ENCODE results near the gene DELE1.
A peak's percentile ranks its signal among the peaks of the same experiment; 100 is the strongest.

Gene DELE1, protein sequence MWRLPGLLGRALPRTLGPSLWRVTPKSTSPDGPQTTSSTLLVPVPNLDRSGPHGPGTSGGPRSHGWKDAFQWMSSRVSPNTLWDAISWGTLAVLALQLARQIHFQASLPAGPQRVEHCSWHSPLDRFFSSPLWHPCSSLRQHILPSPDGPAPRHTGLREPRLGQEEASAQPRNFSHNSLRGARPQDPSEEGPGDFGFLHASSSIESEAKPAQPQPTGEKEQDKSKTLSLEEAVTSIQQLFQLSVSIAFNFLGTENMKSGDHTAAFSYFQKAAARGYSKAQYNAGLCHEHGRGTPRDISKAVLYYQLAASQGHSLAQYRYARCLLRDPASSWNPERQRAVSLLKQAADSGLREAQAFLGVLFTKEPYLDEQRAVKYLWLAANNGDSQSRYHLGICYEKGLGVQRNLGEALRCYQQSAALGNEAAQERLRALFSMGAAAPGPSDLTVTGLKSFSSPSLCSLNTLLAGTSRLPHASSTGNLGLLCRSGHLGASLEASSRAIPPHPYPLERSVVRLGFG

DNA sequence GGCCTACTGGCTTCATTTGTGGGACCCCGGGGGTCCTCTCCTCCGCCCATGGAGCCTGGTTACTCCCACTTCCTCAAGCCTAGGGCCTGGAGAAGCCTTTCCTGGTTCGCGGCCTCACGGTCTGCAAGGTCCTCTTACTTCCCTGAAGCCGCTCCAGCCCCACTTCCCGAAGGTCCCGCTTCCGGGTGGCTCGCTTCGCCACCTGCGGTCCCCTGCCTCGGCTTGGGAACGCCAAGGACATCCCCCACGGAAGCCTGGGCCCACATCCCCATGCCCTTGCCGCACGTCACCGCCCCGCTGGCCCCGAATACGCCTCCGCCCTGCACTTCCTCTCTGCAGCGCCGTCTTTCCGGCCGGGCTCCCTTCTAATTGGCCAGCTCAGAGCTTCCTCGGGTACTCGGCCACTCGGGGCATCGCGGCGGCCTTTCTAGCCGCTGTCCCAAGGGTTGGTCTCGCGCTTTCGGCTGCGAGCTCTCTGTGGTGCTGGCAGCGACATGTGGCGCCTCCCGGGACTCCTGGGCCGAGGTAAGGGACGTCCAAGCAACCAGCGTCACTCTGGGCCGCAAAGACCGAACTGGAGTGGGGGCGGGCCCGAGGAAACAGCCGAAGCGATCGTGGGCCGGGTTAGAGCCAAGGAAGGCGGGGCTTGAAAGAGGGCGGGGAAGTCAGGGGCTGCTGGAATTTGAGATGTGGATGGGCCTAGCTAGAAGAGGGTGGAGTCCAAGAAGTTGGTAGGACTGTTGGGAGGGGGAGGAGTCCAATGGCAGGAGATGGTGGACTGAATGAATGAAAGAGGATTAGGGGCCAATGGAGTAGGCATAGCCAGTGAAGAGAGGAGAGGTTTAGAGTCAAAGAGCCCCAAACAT, at the start of gene DELE1:
DELE1 (plus strand) TSS at position 424 of the 866 bp plus-strand sequence; CDS start at position 495, 71 bp downstream.
- DNase-seq = peak; percentile 90

DNA sequence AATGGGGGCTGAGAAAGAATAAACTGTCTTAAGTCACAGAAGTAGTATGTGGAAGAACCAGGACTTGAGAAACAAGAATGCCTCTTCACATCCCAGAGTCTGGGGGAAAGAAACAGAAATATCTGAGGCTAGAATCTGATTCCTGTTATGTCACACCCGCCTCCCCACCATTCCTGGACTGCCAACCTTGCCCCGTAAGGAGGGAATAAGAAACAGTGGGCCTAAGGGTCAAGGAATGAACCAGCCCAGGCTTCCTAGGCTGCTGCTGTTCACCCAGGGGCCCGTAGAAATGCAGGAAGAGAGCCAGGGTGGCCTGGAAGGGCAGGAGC, 49.8 kb upstream of the DELE1 start:
- DNase-seq = no peak

DNA sequence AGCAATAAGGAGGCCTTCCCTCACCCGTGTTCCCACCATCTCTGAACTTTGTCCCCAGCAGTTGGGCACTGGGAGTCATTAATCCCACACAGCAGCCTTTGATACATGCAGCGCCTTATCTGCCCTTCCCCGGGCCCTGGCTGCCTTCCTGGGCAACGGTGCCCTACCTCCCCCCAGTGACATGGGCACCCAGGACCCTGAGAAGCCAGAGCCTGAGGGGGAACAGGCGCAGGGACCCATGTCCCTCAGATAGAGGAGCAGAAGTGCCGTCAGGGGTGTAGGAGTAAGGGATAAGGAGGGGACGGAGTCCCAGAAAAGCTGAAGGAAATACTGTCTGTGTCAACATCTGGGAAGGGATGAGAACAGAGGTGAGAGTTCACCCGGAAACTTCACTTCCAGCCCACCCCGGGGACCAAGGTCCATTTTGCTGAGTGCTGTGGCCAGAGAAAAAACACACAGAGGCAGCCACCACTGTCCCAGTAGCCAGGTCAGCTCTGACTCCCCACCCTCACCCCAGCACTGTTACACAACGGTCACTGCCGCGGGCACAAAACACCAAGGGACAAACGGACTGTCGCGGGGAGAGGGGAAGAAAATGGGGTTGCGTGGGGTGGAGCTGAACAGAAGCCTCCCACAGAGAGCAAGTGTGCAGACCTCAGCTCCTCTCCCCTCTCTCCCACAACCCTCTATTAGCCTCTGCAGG, 49.3 kb upstream of the DELE1 start:
- no peak for DNase-seq

DNA sequence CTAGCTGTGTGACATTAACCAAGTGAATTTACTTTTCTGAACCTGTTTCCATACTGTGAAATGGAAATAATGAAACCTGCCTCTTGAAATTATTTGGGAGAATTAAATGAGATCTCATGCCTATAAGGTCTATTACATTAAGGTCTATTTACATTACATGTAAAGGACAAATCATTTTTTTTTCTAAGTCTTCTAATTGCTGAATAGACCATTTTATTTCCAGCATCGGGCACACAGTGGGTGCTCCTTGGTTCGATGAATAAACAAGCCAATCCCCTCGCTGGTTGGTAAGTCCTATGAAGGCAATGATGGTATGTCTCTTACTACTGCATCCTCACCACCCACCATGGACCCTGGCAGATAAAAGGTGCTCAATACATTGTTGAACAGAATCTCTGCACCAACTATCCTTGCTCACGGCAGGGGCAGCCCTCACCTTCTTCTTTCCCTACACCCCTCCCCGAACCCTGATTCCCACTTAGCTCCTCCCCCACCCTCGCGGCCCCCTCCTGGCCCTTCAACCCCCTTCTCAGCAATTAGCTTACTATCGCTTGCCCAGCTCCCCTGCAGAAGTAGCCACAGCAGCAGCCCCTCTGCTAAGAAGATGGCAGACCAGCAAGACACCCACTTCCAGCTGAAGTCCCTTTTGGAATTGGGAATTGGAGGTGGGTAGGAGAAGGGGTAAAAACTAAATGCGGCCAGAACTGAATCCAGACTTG, 48.5 kb upstream of the DELE1 start:
- no peak for DNase-seq

DNA sequence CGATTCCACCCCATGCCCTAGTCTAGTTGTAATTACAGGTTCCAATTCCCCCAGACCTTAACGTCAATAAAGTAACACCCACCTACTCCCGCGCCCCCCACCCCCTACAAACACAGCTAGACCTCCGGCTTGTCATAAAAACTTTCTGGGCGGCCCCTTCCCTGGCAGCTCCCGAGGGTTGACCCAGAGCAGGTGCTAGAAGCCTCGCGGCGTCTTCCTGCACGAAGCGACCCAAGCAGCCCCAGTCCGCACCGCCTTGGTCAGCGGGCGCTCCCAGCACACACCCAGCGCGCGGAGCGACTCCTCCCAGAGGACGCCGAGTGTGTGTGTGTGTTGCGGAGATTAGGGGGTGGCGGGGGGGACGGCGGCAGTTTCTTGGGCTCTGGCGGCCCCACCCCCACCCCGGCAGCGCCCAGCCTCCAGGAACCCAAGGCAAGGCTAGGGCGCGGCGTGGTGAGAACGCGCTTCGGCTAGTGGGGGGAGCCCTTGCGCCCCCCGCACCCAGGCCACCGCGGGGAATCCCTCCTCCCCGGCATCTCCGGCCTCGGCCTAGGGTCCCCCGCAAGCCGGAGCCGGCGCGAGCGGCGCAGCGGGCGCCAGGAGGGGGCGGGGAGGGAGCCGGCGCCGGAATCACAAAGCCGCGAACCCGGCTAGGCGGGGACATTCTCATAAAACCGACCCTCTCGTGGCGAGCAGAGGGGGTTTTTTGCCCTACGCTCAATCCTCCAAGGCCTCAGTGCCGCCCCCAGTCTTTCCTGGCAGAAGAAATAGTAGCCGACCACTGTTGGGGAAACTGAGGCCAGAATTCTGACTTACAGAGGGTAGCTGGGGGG, 47.7 kb upstream of the DELE1 start:
- no peak for DNase-seq

DNA sequence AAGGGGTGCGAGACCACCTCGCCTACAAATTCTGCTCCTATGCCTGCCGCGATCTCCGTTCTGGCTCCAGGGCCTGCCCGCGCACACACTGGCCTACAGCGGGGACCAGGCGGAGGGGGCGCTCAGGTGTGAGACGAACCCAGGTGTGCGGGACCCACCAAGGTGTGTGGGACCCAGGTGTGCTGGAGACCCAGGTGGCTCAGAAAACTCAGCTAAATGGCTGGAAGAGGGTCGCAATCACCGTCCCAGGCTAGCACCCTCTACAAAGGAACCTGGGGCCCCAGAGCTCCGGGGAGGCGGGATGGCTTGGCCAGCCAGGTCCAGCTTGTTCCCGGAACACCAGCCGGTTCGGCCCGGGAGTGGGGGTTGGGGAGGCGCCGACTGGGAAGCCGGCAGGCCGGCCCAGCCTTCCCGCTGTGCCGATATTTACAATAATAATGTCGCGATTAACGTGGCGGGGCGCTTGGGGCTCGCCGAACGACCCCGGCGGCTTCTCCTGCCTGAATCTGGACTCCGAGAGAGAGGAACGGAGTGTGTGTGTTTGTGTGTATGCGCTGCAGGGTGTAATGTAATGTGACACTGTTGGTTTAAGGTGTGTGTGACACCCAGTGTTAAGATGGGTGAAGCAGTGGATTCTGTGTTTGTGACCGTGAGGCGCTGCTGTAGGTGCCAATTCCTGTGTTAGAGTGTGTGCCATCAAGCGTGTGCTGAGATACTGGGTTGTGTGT, 46.9 kb upstream of the DELE1 start:
- no peak for DNase-seq

DNA sequence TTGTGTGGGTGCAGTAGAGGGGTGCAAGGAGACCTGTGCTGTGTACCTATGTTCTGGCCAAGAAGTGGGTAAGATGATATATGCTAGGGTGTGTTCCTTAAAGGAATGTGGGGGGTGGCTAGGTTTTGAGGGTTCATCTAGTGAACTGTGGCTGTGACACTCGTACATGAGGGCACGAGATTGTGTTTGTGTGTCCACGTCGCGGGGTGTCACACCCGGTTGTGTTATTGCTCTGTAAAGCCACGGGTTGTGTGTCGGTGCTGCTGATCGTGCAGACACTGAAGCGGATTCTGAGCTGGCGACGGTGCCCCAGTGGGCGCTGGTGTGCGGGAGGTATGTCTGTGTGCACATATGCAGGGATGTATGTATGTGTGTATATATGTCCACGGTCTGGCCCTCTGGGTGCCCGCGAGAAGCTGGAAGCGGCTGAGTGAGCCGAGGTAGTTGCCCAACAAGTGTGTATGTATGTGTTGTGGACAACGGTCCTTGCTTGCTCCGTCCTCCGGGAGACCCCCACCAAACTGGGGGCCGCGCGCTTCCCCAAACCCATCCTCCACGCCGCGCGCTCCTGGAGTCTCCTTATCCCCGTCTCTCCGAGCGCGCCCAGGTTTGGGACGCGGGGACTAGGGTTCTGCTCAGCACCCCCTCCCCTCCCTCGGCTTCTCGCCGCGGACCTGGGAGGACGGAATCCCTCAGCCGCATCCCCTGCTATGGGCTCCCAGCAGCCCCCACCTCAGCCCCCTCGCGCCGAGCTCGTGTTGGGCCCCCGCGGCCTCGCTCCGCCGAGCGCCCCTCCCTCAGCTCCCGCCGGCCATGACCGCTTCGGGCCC, 46.1 kb upstream of the DELE1 start:
- DNase-seq = no peak

DNA sequence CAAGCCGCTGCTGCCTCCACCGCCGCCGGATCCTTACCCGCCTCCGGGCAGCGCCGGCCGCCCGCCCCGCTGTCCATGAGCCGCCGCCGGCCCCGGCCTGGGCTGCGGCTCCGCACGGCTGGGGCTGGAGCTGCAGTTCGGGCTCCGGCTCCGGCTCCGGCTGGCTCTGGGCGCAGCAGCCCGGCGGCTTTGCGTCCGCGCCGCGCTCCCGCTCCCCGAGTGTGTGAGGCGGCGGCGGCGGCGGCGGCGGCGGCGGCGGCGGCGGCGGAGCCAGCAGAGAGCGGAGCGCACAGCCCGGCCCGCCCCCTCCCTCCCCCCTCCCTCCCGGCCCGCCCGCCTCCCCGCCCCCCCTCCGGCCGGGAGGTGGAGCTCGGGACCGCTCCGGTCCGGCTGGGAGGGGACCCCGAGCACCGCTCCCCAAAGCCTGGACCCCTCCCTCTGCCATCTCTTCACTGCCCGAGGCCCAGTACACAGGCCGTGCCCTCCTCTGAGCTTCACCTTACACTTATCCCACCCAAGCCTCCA, 45.4 kb upstream of the DELE1 start, which contains the start of gene PCDH1:
PCDH1 (minus strand) TSS at position 225 of the 525 bp plus-strand sequence; CDS start at position 77, 148 bp downstream.
- DNase-seq = no peak

DNA sequence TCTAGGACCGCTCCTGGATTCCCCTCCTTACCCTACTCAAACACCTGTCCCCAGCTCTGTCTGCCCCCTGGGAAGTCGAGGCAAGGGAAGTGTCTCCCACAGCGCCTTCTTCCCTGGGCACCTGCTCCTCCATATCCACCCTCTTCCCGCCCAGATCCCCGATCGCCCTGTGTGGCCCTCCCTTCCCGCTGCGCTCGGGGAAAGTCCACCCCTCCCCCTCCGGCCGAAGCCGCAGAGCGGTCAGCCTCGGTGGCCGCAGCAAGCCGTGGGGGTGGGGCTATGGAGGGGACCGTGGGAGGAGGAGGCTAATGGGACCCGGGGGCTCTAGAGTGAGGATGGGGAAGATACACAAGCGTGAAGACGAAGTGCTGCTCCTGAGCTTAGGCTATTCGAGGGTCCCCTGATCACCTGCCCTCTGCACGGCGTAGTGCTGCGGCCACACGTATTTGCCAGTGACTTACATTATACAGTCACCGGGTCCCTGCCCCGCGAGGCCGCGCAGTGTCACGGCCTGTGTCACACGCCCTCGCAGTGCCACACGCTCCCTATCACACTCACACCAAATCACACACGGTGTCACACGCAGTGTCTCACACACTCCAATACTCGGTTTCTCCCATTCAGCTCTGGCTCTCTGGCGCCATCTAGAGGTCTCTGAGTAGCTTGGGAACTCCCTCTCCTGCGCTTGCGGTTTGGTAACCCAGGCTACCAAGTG, 44.8 kb upstream of the DELE1 start:
- DNase-seq = peak; percentile 89 to 92

DNA sequence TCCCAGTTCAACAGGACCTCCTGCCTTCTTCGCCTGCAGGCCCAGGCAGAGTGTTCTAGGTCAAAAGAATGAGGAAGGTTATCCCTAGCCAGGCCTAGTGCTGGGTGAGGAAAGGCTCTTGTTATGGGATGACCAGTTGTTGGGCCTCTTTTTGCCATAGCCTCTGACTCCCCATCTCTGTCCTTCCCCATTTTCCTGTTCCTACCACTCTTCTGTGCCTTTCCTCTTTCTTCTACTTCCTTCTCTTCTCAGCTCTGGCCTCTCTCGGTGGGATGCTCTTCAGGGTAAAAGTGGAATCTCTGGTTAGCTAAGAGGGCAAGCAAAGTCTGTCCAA, 44.3 kb upstream of the DELE1 start:
- DNase-seq = no peak

DNA sequence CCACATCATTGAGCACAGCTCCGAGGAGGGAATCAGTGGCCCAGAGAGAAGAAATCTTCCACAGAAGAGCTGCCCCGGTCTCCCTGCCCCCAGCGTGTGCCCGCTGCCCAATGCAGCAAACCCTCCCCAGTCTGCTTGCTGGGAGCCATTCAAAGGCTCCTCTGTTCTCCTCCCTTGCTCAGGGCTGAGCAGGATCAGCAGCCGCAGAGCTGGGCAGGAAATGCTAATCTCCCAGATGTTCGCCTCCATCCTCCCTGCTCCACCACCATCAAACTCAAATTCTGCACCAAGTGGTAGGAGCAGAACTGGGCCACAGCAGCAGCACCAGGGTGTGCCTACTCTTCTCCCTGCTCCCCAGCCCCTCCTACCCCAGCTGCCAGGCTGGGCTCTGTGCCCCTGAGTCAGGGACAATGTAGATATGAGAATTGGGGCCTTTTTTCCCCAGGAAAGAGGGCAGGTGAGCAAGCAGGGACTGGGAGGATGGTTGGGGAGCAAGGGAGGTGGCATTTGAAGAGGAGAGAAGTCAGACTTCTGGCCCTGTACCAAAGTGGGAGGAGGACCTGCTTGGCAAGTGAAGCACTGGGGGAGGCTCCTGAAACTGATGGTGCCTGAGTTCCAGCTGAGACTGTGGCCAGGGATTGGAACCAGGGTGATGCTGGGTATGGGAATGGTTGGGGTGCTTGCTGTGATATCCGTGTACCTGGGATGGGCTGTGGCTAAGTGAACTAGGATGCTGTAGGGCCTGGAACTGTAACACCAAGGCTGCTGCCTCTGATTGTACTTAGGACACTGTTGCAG, 43.5 kb upstream of the DELE1 start:
- peak in 1 of 2 experiments; percentile 18 for DNase-seq

DNA sequence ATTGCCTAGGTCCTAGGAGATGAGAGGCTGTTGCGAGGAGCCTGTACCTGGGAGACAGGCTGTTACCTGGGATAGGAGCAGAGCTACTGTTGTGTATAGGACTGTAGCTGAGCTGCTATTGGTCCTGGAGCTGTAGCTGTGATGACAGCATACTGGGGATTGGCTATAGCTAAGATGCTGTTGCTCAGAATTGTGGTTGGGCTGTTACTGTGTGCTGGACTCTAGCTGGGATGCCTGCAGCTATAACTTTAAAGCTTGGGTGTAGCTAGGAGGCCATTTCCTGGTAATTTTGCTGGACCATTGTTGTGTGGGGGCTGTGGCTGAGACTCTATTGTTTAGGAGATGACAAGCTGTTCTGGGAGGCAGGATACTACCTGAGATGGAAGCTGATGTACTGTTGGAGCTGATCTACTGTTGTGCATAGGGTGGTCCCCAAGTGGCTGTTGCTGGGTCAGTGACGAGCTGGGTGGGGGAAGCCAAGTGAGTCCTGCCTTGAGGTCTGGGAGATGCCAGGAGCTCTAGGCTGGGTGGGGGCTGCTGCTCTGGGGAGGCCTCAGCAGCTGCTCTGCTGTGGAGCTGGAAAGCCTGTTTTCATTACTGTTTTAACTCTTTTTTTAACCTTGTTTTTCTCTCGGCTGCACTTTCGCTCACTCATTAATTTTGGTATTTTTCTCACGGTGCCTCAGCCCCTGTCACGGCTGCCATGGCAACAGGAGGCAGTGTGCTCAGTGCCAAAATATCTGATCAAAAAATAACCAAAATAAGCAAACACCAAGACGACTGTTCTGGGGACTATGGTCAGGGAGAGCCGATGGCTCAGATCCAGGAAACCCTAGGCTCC, 42.5 kb upstream of the DELE1 start:
- peak in 1 of 2 experiments; percentile 17 for DNase-seq

DNA sequence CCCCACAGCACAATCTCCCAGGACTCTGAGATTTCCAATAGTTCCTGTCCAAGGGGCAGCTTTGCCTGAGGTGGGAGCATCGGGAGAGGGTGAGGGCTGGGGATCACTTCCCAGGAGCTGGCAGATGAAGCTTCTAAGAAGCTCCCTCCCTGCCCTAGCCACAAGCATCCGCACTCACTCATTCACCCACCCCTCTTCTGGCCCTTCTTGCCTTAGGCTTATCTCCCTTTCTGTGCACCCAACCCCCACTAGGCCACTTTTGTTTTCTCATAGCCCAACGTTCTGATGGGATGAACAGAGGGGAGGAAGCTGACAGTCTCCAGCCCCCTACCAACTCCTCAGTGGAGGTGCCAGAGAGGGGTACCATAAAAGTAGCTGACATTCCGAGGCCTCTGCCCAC, 41.8 kb upstream of the DELE1 start:
- DNase-seq = no peak

DNA sequence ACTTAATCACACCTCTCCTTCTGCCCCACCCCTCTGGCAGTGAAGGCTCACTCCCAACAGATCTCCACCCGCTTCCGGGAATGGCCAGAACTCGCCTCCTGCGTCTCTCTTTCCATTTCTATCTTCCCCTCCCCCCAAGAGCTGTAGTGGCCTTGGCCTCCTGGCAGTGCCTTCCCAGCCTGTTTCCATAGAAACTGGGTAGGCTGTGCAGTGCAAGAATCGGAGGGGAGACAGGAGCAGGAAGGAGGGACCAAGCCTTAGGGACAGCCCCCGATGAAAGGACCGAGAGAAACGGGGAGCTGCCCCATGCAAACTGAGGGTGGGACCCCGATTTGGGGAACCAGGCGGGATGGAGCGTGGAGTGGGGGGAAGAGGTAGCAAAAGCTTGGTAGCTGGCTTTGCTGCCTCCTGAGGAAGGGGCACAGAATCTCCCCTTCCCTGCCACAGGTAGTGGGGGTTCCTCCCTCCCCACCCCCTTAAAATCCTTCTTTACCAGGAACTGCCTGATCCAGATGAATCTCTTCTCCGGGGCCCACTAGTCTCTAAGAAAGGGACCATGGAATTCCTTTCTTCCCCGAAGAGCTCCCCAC, 41.0 kb upstream of the DELE1 start:
- peak in 1 of 2 experiments; percentile 71 for DNase-seq

DNA sequence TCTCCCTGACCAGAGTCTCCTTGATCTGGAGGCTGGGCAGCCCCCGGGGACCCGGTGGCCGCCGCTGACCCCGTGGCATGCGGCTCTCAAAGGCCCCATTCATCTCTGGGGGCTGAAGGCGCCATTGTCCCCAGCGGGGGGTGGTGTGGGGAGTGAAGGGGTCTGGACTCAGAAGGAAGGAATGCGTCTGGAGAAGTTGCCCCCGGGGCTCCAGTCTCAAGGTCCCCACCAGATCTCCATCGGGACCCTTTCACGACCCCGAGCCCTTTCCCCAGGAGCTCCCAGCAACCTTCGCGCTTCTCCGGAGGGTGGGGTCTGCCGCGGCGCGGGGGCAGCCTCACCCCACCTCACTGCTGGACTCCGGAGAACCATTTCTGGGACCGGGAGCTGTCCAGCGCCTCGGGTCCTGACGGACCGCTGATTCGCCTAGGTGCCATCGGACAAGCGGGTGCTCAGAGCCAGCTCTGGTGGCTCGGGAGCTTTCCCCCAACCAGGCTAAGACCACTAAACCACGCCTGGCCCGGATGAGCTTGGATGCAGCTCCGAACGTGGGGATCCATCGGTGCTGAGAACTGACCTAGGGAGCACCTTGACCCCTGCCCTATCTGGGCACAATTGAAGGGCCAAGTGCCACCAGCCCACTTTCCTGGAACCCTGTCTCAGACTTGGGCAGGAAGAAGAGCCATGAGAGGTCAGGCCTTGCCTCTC, 40.3 kb upstream of the DELE1 start:
- no peak for DNase-seq

DNA sequence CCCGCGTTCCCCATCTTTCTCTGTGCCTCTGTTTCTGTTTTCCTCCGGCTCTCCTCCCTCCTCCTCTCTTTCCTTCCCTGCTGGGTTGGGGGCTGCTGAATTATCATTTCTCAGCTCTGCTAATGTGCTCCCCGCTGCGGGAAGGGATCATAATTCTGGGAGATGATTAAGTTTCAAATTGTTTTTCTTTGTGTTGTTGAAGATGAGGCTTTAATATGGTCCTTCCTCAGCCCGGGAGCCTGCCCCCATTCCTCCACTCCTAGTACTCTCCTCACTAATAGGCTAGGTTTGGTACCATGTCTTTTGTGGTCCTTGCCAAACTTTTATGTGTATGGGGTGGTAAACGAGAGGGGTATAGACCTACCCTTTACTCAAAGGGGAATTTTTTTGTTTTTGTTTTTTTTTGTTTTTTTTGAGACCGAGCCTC, 39.8 kb upstream of the DELE1 start:
- no peak for DNase-seq
